HG03159 (cell line): ENCODE results near the gene KRT8.
"Not testable (repeated sequence)": the region's sequence is repeated elsewhere in the genome, so short reads cannot be mapped to it uniquely, and the experiment has no call there.

ENCODE experiments used
- ATAC-seq: cut with Tn5 transposase; IDR thresholded peaks from one replicate; pipeline ENCODE4 v1.9.1; 2021; ENCODE audit warnings: mild to moderate bottlenecking, moderate library complexity; ENCODE audit not compliant: unreplicated experiment

KRT8 gene

DNA sequence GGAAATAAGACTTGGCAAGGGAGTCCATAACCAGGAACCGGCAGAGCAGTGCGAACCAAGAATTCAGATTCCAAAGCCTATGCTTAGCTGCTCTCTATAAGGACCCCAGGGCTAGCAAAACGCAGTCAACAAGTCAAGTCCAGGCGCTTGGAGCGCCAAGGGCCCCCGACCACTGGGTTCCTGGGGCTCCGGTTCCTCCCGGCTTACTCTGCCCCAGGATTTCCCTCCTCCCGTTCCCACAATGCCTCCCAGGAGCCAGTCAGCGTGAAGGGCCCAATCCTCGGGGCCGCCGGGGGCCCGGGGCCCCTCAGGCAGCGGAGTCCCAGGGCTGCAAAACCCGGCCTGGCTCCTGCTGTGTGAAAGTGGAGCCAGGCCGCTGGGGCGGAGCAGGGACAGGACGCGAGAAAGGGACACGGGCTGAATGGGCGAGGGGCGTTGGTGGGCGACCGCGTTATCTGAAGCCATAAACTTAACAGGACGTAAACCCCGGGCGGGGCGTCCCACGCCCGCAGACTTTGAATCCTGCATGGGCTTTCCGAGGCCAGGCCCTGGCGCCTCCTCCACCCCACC, 1.5 kb downstream of the KRT8 start:
- ATAC-seq, result peak; percentile 52

- ATAC-seq, result no peak
These were observed 2.9 kb downstream of the KRT8 start for GRCh38 chr12:52901715-52902541.

DNA sequence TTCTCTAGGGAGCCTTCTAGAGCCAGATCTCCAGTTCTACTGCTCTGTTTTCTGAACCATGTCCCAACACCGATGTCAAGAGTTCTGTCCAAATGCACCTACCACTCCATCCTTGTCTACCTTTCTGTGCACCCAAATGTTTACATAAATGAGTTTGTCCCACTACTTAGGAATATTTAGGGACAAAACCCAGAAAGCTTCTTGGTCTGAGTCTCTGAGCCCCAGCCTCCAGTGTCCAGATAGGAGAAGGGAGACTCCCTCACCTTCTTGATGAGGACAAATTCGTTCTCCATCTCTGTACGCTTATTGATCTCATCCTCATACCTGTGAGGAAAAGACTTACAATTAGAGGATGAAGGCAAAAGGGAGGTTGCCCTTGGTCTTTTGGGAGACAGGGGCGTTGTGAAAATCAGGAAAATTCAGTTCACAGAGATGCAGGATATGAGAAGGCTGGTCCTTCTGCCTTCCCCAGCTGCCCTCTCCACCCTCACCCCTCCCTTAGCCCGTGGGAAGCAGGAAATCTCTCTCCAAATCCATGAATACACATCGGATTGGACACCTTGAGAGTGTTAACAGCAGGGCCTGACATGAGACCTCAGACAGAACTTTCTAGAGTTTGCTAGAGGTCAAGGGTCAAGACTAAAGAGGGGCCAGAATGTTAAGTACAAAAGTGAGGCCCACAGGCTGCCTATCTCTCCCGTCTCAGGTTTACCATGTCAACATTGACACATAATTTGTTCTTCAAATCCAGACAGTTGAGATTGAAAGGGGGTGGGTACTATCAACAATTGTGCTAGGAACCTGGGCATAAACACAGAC, 3.8 kb downstream of the KRT8 start:
- ATAC-seq, result no peak

- no peak for ATAC-seq
These were observed 4.5 kb downstream of the KRT8 start for GRCh38 chr12:52900166-52900895.

- no peak for ATAC-seq
These were observed 5.4 kb downstream of the KRT8 start for GRCh38 chr12:52899338-52900035.

- no peak for ATAC-seq
These were observed 8.4 kb downstream of the KRT8 start for GRCh38 chr12:52896190-52897100.

- ATAC-seq, result no peak
These were observed 9.1 kb downstream of the KRT8 start for GRCh38 chr12:52895726-52896189.

GRCh38 chr12:52892974-52893373, 11.9 kb downstream of the KRT8 start:
- ATAC-seq, result no peak

- ATAC-seq, result no peak
These were observed 12.5 kb downstream of the KRT8 start for GRCh38 chr12:52892207-52892852.

DNA sequence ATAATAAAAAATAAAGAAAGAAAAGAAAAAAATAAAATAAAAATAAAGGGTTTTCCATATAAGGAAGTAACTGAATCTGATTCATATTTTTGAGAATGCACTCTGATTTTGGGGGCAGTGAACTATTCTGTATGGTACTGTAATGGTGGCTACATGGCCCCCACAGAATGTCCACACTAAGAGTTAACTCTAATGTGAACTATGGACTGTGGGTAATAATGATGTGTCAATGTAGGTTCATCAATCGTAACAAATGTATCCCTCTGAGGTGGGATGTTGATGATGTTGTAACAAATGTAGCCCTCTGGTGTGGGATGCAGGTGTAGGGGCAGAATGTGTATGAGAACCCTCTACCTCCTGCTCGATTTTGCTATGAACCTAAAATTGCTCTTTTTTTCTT, 13.8 kb downstream of the KRT8 start:
- no peak for ATAC-seq

GRCh38 chr12:52890417-52890816, 14.5 kb downstream of the KRT8 start:
- ATAC-seq, result no peak

DNA sequence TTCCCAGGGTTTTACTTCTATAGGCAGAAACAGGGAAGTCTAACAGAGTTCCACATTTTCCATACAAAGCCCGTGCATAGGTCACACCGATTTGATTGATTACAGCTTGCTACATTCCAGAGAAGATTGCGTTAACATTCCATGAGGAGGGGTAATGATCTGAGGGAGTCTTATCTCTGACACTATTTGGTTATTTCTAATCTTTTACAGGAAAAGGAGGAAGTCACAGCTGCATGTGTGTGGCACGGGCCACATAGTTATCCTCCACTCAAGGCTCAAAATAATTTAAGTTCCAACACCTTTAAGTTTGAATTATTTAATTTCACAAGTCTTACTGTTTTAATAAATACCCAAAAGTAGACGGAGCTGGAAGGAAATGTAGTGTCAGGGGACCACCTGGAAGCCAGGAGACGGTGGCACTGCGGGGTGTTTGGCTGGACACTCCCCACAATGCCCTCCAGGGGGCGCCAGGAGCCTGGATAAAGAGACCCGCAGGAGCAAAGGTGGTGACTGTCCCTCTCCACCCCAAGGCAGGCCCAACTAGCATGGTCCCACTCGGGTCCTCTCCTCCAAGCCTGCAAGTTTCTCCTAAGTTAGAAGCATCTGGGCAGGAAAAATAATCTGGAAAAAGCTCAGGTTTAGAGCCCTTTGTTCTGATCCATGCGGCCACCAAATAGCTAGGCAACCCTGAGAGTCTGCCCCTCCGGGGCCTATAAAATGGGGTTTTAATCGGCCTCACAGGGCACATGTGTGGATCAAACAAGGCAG, 20.2 kb downstream of the KRT8 start:
- ATAC-seq, result peak; percentile 48

- not testable (repeated sequence) for ATAC-seq
These were observed 24.4 kb downstream of the KRT8 start for GRCh38 chr12:52880499-52880898.

DNA sequence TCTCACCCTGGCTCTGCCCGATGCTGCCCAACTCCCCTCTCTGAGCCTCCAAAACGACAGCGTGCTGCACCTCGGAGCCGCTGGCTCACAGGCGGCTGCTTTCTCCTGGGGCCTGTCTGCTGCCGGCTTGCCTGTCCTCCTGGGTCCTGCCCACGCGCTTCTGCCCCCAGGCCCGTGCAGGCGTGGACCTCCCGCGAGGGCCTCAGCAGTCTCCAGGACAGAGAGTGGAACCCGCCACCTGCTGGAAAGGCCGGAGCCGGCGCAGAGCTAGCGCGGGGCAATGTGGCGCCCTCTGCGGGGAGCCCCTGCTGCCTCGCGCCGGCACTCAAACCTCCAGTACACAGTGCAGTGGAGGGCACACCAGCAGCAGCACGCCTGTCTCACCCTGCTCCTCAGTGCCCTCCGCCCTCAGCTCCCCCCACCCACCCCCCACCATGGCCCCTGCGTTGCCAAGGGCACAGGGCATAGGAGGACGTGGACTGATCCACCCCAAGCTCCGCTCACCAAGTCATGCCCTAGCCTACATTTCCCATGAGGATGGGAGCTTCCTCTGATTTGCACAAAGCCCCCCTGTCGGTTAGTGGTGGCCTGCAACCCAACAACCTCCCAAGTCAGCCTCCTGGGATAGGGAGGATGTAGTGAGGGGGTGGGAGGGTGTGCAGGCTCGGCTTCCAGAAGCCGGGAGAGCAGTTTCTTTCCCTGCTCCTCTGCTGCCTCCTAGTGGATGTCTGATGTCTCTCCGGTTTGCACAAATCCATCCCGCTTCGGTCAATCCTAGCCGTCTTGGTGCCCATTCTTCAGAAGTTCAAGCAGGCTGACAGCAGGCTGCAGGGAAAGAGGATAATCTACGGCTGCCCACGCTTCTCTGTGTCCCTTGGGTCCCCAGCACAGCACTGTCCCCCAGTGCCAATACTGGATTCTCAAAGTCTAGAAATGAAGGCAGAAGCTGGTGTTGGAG, 25.2 kb downstream of the KRT8 start:
- peak; percentile 72 for ATAC-seq

- ATAC-seq, result no peak
These were observed 26.1 kb downstream of the KRT8 start for GRCh38 chr12:52878507-52879393.

DNA sequence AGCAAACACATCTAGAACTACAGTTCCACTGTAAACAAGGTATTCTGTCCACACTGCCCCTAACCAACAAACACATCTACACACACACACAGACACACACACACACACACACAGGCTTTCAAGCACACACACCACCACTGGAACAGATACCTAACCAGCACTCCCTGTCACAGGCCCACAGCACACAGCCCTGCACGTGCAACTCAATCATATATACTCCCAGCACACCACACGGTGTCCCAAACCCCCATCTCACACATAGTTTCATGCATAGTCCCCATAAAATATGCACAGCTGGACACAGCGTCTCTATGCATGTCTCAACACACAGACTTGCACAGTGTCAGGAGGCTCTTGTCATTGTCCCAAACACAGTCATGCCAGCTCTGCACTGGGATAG, 27.6 kb downstream of the KRT8 start:
- ATAC-seq, result no peak
